Adrenal gland (tissue), 5 donors: ENCODE results near the gene SORCS3.

ENCODE experiments used
- POLR2A ChIP-seq, 2 donors: fragments of 450-650 bp; IDR thresholded peaks; one replicate each; pipeline ENCODE4 v1.6.1; 2017; ENCODE audit warnings: antibody characterized with exemption in 2 of 2, mild to moderate bottlenecking in 2 of 2, moderate library complexity in 1 of 2
- TF ChIP-seq, protein P1 (sequence below), 6 experiments: fragments of 450-650 bp in 4 of 6; fragments of 200-600 bp in 2 of 6; sonication (generic) in 1 of 6; IDR thresholded peaks; 1 replicate in 5 of 6; 2 replicates in 1 of 6; pipeline versions ENCODE4 v1.5.1 to v1.8.0; 2016 to 2021; ENCODE audit warnings: antibody characterized with exemption in 6 of 6, mild to moderate bottlenecking in 2 of 6, moderate library complexity in 1 of 6
- donor health status: DM: no; HTN: no; CAD: no.

DNA sequence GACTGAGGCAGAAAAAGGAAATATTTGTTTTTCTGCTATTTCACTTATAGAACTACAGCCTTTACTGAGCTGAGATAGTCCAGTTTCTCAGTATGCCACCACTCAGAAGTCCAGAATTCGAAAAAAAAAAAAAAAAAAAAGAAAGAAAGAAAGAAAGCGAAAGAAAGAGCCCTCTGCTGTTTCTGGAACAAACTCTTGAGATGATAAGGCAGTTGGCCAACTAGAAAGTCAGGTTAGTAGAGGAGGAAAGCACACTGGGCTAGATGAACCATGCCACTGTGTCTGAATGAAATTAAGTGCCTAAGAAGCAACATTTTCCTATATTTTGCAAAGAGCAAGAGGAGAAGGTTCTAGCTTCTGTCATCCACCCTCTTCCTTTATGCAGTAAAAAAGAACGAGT, 403.8 kb downstream of the SORCS3 start:
- TF ChIP-seq, protein P1, sequence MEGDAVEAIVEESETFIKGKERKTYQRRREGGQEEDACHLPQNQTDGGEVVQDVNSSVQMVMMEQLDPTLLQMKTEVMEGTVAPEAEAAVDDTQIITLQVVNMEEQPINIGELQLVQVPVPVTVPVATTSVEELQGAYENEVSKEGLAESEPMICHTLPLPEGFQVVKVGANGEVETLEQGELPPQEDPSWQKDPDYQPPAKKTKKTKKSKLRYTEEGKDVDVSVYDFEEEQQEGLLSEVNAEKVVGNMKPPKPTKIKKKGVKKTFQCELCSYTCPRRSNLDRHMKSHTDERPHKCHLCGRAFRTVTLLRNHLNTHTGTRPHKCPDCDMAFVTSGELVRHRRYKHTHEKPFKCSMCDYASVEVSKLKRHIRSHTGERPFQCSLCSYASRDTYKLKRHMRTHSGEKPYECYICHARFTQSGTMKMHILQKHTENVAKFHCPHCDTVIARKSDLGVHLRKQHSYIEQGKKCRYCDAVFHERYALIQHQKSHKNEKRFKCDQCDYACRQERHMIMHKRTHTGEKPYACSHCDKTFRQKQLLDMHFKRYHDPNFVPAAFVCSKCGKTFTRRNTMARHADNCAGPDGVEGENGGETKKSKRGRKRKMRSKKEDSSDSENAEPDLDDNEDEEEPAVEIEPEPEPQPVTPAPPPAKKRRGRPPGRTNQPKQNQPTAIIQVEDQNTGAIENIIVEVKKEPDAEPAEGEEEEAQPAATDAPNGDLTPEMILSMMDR (IDR thresholded peaks at IDR 0.05) = no peak
- TF ChIP-seq POLR2A (IDR thresholded peaks at IDR 0.05) = no peak
